ENCODE results near the gene PCA3. TPM values are rescaled to one million over a fixed set of nuclear protein-coding genes. Genes with fewer than 3 reads are reported as not detected.

Gene PCA3
- total RNA-seq, 1 experiment from 2014 or later, result not detected

Other genes with a start within 250 kb of the PCA3 start
- gene PRUNE2, start 141.7 kb downstream of the PCA3 start, total RNA-seq (2021; ENCODE audit: unreplicated experiment), result 0.59 TPM